ENCODE data around the gene NFX1.

NFX1 gene

DNA sequence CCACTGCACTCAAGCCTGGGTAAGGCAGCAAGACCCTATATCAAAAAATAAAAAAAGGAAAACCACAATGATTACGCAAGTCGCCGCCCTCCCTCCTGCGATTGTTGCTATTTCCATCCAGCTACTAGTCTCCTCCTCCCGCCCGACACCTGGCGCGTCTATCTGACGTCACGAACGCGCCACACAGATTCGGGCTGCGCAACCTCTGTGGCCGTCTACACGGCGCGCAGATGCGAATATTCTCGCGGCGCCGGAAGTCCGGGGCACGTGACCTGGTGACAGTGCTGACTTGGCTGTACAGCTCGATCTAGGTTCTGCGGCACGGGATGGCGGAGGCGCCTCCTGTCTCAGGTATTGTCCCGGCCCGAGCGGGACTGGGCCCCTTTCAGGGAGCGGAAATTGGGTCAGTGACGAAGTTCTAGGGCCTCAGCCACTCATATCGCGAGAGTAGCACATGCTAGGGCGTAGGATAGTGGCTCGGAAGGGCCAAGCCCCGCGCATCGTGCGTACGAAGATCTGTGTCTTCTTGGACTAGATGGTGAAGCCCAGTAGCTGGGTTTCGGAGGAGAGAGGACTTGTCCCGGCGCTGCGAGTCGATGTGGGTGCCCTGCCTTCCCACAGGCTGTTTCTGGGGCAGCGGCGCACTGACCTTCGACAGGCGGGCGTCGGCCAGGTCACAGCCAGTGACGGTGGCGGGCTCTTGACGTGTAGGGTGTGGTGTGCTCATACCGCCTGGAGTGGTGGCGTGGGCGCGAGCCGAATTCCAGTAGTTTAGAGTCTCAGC lies at the start of gene NFX1:
TSS of gene NFX1 (plus strand) at position 270 of the 784 bp plus-strand sequence. CDS start at position 327, 57 bp downstream.
- DNase-seq = peak; percentile 70

DNA sequence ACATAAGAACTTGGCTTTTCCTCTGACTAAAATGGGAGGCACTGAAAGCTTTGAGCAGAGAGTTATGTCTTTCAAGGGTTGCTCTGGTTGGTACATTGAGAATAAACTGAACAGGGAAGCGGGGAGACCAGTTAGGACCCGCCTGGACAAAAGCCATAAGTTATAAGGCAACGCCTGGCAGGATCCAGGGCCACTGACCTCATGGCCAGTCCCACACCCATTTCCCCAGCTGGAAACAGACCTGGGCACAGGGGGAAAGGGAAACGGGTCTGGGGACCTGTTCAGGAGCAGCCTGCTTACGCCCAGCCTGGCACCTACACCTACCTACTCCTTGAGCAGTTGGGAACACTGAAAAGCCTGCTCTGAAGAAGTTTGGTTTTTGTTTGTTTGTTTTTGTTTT lies 49.0 kb upstream of the NFX1 start:
- DNase-seq = no peak

DNA sequence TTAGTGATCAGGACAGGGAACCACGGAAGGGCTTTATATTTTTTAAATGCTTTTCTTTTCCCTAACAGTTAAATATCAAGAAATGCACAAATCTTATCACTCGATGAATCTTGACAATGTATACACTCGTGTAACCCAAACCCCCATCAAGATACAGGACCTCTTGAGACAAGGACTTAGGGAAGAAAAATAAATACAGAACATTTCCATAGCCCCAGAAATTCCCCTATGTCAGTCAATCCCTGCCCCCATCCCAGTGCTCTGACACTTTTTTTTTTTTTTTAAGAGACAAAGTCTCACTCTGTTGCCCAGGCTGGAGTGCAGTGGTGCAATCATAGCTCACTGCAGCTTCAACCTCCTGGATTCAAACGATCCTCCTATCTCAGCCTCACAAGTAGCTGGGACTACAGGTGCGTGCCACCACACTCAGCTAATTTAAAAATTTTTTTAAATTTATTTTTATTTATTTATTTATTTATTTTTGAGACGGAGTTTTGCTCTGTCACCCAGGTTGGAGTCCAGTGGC lies 47.6 kb upstream of the NFX1 start:
- no peak for DNase-seq

DNA sequence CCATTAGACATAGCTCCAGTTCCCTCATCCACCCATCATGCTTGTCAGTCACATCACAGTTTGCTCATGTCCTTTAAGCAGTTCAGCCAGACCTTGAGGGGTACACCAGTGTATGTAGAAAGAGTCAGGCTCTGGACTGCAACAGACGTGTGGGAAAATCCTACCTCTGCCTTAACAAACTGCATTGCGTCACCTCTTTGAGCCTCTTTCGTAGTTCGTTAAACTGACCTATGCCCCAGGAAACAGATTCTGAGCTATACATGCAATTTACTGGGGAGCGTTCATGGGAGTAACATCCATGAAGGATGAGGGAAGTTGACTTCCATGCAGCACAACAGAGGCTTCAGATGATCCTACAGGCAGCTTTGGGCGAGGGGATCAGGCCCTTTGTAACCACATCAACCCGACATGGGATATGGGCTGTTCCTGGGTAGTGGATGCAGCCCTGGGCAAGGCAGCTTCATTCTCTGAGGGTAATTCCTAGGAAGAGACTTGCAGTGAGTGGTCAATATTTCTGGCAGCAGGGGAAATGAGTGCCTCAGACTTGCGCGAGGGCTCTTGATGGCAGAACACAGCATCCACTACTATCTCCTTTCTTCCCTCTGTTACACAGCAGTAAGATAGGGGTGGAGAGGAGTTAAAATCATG lies 46.1 kb upstream of the NFX1 start:
- DNase-seq = no peak

DNA sequence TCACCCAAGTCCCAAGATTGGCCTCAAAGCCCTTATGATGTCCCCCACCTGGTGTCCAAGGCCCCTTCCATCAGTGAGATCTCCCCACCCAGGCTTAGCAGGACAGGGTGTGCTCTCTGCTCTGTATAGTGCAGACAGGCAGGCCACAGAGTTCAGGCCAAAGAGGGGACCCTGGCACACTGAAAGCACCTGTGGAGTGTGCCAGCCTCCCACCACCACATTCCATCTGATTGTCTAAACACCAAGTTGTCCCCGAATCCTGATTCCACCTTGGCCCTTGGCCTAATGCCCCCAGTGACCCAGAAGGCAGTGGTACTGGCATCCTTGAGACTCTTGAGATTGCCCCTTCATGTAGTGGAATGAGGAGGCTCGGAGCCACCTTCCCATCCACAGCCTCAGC lies 45.0 kb upstream of the NFX1 start:
- no peak for DNase-seq

DNA sequence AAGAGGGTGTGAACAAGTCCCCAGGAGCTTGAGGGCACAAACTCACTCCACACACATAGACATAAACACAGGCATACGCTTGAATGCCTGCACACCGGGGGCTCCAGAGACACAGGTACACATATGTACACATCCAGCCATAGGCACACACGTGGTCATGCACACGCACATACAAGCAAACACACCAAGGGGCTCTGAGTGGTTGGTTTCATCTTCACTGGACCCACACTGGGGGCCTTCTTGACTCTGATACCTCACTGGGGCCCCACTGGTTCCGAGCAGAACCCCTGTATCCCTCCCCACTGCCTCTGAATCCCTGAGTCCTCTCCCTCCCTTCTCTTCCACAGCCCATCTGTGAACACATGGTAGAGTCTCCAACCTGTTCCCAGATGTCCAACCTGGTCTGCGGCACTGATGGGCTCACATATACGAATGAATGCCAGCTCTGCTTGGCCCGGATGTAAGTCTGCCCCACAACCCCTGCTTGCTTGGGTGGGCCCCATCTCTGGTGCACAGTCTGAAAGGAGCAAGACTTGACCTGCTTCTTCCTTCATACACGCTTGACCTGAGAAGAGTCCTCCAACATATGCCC lies 44.0 kb upstream of the NFX1 start:
- no peak for DNase-seq

DNA sequence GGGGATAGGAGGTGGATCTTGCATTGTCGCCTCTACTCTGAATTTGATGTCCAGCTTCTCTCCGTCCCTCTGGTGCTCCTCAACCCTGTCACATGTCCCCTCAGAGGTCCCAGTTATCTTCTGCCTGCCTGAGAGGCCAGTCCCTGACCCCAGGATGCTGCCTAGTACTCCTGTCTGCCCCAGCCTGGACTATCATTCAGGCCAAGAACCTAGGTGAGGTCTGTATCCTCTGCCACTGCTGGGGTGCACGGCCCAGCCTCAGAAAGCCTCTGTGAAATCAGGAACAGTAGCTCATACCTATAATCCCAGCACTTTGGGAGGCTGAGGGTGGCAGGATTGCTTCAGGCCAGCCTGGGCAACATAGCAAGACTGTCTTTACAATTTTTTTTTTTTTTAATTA lies 41.7 kb upstream of the NFX1 start:
- DNase-seq = no peak

DNA sequence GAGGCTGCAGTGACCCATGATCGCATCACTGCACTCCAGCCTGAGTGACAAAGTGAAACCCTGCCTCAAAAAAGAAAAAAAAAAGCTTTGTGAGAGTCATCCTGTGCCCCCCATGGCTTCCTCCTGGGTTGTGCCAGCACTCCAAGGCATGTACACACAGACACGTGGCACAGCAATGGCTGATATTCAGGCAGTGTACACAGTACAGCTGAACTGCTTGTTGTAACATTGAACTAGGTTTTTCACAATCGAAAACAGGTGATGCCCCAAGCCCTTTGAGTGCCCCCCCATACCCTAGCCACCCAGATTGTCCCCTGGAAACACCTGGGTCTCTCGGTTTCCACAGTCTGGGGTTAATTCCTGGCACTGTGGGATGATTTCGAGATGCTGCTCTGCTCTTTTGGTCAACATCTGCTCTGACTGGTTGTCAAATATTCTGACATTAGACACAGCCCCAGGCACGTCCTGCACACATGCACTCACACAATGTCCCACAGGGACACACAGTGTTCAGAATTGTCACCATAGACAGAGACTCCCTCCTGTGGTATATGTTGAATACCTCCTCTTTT lies 41.1 kb upstream of the NFX1 start:
- DNase-seq = no peak

DNA sequence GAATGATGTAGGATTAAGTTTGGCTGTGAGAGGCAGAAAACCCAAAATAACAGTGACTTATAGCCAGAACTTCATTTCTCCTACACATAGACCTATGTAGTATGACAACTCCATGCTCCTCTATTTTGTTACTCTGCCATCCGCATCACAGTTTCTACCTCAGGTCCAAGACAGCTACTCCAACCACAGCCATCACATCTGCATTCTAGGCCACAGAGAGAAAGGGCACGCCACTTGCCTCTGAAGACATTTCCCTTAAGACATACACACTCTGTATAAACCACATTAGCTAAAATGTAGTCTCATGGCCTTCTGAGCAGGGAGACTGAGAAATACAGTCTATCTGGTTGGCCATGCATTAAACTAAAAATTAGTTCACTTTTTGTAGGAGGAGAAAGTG lies 40.3 kb upstream of the NFX1 start:
- DNase-seq = no peak

DNA sequence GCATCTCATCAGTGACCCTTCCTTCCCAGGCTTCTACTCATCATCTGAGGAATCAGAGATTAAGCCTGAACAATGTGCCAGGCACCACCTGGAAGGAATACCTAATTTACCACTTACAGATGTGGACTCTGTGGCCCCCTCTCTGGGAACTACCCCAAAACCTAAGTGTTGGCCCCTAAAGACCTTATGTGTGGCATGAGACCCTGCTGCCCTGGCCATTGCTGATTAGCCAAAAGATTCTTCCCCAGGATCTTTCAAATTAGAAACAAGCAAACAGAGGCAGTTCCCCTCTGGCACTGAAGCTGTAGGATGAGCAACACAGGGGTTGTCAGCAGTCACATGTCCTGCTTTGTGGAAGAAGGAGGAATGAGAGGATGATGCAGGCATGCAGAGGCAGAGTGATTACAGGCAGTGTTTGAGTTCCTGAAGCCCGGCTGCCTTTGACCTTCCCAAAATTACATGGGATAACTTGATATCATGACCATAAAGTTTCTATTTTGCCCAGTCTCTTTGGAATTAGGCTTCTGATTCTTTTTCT lies 39.8 kb upstream of the NFX1 start:
- DNase-seq = no peak

DNA sequence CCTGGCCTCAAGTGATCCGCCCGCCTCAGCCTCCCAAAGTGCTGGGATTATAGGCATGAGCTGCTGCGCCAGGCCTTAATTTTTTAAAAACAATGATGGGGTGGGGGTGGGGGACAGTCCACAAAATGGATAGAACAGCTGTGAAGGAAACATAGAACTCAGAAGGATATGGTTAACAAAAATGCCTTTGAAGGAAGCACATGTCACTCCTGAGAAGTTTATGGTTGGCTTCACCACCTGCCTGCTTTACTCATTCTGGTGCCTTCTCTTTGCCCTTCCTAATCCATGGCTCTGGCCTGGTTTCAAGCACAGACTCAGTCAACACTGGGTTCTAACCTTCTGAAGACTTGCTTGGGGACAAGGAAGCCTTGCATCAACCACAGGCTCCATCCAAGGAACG lies 36.1 kb upstream of the NFX1 start:
- DNase-seq = no peak

DNA sequence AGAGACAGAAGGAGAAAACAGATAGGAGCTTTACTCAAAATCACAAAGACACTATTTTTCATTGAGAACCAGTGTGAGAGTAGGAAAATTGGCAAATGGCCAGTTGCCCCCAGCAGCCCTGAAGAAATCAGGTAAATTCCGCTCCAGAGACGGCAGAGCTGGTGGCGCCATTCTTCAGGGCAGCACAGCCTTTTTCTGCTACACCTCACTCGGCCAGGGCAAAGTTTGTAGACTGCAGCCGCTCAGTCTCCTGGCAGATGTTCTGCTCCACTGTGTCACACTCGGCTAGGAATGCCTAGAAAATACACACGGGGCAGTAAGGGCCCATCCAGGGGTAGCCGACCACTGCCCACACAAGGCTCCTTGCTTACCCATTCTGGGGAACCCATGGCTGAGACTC lies 35.3 kb upstream of the NFX1 start:
- no peak for DNase-seq

DNA sequence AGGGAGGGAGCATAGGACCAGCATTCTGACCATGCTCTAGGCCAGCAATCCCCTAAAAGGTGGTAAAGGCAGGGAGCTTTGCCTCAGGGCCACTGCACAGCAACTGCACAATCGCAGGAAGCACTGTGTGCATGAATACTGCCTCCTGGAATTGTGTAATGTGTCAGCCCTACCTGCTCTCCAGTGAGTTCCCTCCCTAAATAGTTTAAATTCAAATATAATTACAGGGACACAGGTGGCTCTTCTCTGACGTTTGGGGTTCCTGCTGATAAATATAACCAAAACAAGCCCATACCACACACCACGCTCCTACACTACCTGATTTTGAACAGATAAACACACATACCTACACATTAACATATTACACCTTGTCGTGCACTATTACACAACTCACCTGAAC lies 34.8 kb upstream of the NFX1 start:
- DNase-seq = no peak

DNA sequence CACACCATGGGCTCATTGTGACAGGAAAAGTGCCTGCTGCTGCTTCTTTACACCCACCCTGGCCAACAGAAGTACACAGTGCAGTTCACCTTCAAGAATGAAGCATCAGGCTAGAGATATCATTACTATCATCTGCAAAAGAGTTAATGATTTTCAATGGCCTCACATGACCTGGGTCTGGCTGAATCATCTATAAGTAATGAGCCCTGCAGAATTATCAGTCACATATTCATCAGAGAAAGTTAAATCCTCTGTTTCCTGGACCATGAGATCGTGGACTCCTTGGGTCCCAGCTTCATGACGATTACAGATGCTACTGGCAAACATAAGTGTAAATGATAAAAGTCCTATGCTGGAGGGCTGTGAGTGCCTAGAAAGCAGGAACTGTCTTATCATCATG lies 34.1 kb upstream of the NFX1 start:
- no peak for DNase-seq

DNA sequence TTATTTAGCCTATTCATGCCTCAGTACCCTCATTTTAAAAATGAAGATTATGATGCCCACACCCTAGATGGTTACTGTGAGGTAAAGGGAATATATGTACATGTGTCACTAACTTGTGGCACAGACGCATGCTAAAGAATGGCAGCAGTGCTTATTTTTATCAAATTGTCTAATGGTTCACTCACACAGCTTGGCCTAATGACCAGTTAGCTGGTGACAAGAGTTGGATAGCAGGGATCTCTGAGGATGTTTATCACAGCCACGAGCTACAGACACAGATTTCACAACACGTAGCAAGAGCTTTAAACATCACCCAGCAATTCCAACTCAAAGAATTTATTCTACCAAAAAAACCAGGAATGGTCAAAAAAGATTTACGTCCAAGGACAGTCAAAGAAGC lies 33.0 kb upstream of the NFX1 start:
- DNase-seq = no peak

DNA sequence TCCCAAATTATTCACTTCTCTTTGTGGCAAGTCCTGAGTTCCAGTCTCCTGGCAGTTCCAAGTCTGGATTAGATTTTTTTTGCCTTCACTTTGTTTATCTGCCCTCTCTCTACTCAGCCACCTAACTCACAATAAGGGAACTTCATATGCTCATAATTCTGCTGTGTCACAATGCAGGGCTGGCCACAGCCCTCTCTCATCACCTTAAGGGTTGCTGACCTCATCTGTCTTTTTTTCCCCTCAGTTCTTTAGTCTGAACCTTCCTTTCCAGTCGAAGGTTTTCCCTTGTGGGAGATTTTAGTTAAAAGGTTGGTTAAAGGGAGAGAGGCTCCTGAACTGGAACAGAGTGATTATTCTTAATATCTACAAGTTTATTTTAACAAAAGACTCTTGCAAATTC lies 29.9 kb upstream of the NFX1 start:
- no peak for DNase-seq

DNA sequence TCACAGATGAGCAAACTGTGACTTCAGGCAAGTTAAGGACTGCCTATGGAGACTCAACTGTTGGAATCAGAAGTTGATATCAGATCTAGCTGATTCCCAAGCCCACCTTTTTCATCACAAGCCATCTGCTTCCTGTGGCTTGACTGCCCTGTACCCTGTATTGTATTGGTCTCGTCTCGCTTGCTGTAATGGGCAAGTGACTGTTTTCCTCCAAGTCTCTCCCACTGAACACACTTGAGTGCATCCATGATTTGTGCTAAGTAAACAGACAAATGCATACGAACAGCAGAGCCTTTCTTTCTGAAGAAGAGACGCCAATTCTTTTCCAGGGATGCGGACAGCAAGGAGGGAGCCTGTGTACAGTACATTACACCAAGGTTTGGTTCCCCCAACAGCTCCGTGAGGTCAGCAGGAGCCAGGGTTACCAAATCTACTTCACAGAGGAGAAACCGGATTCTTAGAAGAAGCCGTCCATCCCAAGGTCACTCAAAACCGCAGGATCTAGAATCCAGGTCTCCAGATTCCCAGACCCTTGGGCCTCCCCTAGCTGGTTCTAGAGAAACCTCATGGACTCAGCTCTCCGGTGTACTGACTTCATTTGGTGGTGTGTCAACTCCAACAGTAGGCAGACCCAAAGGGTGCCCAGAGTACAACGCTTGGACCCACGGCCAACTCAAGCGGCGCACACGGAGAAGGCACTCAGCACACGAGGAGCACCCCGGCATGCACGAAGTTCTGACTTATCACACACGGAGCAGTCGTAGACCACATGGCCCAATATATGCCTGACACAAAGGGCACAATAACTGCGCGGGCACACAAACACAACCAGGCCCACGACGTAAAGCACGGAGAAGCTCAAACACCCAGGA lies 26.9 kb upstream of the NFX1 start:
- no peak for DNase-seq

DNA sequence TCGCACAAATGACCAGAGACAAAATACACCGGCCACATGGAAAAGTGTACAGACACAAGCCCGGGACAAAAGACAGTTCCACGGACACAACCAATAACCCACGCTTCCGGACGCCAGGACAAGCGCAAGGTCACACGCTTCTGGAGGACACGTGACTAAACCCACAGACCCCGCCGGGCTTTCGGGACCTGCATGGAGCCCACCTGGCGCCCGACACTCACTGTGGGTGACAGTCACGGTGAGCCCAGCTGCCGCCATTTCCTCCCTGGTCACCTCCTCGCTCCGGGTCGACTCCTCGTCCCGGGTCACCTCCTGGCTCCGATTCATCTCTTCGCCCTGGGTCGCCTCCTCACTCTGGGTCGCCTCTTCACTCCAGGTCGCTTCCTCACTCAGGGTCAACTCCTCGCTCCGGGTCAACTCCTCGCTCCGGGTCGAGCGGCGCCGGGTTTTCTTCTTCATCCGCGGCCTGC lies 26.3 kb upstream of the NFX1 start:
- DNase-seq = no peak

DNA sequence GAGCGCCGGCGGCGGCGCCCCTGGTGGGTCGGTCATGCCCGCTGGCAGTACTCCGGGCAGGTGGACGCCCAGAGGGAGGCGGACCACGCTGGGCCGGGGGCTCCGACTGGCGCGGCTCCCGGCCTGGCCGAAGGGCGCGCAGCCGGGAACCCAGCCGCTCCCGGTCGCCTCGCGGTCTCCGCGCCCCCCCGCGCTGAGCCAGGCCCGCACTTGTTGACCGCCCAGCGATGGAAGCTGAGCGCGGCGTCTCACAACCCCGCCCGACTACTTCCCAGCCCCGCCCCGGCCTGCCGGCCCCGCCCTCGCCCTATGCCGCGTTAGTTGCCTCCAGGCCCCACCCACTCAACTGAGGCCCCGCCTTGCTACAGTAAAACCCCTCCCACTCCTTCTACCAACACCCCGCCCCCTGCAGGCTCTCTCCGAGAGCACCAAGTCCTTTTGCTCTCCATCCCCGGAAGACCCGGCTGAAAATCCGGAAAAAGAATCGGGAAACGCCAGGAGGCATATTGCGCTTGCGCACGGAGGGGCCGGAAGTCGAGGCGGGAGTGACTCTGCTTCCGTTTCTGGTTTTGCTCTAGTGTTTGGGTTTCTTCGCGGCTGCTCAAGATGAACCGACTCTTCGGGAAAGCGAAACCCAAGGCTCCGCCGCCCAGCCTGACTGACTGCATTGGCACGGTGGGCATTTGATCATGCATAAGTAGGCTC lies 25.7 kb upstream of the NFX1 start, which contains the start of the genes BAG1 and CHMP5:
TSS of gene BAG1 (minus strand) at position 236 of the 705 bp plus-strand sequence.
TSS of gene CHMP5 (plus strand) at position 577 of the 705 bp plus-strand sequence. CDS start at position 607, 30 bp downstream.
- peak; percentile 85 for DNase-seq

DNA sequence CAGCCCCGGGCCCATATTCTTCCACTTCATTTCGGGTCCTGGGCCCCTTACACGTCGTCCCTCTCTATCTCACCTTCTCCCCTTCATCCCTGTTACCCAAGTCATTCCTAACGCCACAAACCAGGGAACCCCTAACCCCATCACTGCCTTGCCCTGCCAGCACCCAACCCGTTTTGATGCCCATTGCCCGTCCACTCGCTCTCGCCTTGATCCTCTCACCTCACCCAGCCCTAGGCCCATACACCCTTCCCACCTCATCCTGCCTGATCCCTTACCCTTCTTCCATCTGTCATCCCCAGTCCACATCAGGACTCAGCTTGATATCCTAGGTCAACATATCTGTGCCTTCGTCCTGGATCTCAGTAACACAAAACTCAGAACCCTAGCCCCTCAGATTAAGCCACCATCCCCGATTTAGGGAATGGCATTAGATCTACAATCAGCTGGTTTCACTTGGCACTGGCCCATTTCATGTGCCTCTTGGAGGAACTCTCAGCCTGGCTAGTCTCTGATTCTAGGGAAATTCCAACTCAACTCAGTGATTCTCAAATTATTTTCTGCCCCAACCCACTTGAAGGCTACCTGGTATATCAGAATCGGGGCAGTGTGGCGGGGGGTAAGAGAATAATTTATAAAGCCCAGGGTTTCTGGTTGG lies 25.0 kb upstream of the NFX1 start:
- no peak for DNase-seq
